ENCODE measurements around the gene ZNF669. TPM values are rescaled to one million over a fixed set of nuclear protein-coding genes. Genes with fewer than 3 reads are reported as not detected.

The ZNF669 gene
- total RNA-seq, 1 donor from 2014 or later, result 10.4 TPM

DNA sequence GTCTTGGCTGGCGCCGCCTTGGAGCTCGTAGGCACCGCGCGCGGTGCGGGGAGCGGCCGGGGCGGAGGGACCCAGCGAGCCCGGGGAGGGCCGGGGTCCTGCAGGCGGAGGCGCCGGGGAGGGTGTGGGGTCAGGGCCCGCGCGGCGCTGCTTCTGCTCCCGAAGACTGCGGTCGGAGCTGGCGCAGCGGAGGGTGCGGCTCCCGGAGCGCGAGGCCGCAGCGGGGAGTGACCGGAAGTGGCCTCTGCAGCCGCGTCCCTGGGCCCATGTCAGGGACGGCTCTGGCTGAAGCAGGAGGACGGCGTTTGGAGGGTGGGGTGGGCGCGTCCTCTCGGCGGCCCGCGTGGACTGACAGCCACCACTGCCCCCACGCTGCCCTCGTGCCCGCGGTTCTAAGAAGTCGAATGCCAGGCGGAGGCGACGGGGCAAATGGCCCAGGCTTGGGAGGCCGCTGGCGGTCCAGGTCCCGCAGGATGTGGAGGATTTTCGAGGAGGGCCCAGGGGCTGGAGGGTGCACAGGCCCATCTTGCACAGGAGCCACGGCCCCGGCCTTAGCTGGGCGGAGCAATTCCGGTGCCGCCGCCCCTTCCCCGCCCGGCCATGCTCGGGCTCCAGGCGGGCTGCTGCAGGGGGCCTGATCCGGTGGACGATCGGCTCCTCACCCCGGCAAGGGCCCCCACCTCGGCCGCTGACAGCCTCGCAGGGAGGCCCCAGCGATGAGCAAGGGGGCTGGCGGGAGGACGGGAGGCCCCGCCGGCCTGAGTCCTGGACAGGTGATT, 7.7 kb upstream of the ZNF669 start:
- intact Hi-C loops (cut with micrococcal nuclease), result no loop called here

GRCh38 chr1:247111259-247111699, 7.1 kb upstream of the ZNF669 start:
- intact Hi-C loops (cut with micrococcal nuclease), result no loop called here

- intact Hi-C loops (cut with micrococcal nuclease), result no loop called here
Observed at GRCh38 chr1:247110627-247111258, 6.6 kb upstream of the ZNF669 start.

- intact Hi-C loops (cut with micrococcal nuclease), result no loop called here
Observed at GRCh38 chr1:247107694-247108093, 3.5 kb upstream of the ZNF669 start.

GRCh38 chr1:247105966-247106365, 1.8 kb upstream of the ZNF669 start:
- intact Hi-C loops (cut with micrococcal nuclease), result loop anchor here (2.0 kb wide), 1 partner anchor 539 kb away; the partner anchor contains the start of genes CNST and TFB2M

GRCh38 chr1:247104965-247105364, 809 bp upstream of the ZNF669 start:
- intact Hi-C loops (cut with micrococcal nuclease), result loop anchor here (1.0 to 5.0 kb wide), 7 partner anchors 27 to 1722 kb away; partner anchors contain the start of genes CNST, SH3BP5L, TFB2M and ZNF670

- intact Hi-C loops (cut with micrococcal nuclease), result loop anchor here (5.0 kb wide), 1 partner anchor 1725 kb away; the partner anchor contains the start of gene SH3BP5L
Observed at GRCh38 chr1:247102381-247102780, 1.8 kb downstream of the ZNF669 start.

DNA sequence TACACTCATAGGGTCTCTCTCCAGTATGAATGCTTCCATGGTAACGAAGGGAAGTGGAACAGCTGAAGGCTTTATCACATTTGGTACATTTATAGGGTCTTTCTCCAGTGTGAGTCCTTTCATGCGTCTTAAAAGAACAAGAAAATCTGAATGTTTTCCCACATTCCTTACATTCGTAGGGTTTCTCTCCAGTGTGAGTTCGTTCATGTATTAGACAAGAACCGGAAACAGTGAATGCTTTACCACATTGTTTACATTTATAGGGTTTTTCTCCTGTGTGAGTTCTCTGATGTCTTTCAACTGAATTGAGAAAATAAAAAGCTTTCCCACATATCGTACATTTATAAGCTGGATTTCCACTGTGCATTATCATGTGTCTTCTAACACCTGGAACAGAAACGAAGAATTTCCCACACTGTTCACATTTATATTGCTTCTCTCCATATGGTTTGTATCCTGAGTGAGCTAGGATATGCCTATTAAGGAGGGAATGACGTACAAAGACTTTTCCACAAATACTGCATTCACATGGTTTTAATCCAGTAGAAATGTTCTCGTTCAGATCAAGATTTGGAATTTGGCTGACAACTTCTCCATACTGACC, 3.4 kb downstream of the ZNF669 start:
- intact Hi-C loops (cut with micrococcal nuclease), result loop anchor here (5.0 kb wide), 1 partner anchor 1727 kb away; the partner anchor contains the start of gene SH3BP5L

GRCh38 chr1:247096958-247097357, 7.2 kb downstream of the ZNF669 start:
- intact Hi-C loops (cut with micrococcal nuclease), result no loop called here

- intact Hi-C loops (cut with micrococcal nuclease), result no loop called here
Observed at GRCh38 chr1:247096544-247096943, 7.6 kb downstream of the ZNF669 start.

DNA sequence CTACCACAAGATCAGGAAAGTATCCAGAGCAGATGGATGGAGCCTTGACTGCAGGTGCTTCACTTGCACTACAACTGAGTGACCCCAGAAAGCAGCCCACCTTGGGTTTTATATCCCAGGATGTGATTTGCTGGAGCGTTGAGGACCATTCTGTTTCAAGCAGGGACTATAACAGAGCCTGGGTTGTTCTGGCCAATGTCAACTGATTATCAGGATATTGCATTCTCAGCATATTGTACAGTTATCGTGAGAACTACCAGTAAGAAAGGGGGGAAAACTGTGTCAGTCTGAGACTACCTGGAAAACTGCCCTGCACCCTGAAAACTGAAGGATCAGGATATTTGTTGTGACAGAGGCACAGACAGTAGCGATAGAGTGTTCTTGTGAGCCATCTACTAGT, 8.0 kb downstream of the ZNF669 start:
- intact Hi-C loops (cut with micrococcal nuclease), result no loop called here

DNA sequence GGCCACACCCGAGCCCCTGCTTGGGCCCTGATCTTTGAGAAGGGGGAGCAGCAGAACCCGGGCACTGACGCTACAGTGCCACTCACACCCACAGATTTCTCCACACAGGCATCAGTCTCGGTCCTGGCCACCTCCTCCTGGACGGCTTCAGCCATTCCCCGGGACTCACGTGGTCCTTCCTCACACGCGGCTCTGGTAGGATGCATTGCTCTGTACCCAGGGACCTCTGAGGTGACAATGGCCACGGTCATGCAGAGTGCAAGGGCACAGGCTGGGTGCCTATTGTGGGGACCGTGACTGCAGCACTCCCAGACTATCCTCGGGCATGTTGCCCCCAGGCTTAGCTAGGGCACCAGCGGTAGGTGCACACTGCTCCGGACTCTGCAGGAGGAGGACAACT, 13.7 kb downstream of the ZNF669 start:
- intact Hi-C loops (cut with micrococcal nuclease), result no loop called here

DNA sequence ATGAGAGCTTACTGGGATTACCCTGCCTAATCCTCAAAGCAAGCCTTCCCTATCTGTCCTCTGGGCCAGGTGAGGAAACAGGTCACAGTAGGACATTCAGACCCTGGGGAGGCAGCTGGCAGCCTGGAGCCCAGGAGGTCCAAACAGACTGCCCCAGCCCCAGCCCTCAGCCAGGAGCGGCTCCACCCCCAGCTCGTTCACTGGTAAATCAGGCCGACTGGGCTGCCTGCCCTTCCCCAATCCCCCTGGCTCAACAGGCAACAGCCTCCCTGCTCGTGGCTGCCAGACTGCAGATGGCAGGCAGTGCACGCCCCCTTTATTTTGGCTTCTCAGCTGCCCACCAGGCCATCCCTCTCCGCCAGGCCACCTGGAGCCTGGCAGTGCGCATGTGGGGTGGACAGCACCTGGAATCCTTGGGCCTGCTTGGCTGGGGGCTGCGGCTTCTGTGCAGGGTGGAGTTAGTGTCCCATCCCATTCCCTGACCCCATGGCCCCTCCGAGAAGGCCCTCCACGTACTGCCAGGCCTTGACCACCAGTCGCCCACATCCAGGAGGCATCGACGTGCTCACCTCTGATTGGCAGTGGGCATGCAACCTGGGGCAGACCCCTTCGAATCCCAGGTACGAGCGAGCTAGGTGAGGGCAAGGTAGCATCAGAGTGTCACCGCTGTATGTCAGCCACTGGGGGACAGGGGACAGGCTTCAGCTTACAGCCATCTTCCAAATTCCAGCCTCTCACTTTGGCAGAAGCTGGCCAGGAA, 14.4 kb downstream of the ZNF669 start:
- intact Hi-C loops (cut with micrococcal nuclease), result no loop called here

- intact Hi-C loops (cut with micrococcal nuclease), result no loop called here
Observed at GRCh38 chr1:247088967-247089366, 15.2 kb downstream of the ZNF669 start.

- intact Hi-C loops (cut with micrococcal nuclease), result no loop called here
Observed at GRCh38 chr1:247087256-247087655, 16.9 kb downstream of the ZNF669 start.

- intact Hi-C loops (cut with micrococcal nuclease), result no loop called here
Observed at GRCh38 chr1:247085310-247085709, 18.8 kb downstream of the ZNF669 start.

GRCh38 chr1:247084771-247085170, 19.4 kb downstream of the ZNF669 start:
- intact Hi-C loops (cut with micrococcal nuclease), result no loop called here

DNA sequence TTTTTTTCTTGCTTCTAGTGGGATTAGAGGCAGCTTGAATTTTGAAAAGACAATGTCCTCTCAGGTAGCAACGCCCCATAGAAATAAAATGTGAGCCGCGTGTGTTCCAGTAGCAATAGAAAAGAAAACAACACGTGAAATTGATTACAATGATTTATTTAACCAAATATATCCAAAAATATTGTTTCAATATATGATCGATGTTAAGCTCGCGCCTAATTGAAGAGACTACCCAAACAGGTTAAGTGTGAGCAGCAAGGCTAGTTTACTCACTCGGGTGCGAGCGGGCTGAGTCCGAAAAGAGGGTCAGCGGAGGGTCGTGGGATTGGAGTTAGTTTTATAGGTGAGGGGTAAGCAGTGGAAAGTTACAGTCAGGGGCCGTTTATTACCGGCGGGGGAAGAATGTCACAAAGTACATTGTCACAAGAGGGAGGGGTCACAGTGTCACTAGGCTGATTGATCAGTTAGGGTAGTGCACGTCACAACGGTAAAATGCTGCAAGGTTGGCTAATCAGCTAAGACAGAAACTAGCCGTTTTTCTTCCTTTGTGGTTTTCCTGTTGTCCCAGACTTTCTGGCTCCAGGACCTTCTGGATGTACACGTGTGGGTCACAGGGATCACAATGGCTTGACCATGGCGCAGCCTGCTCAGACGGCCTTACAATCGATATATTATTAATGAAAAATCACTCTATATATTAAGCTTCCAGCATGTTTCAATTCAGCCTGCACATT, 24.8 kb downstream of the ZNF669 start:
- intact Hi-C loops (cut with micrococcal nuclease), result loop anchor here (2.0 to 10.0 kb wide), 4 partner anchors 251 to 575 kb away; partner anchors contain the start of genes CNST, SMYD3, TFB2M and ZNF496

DNA sequence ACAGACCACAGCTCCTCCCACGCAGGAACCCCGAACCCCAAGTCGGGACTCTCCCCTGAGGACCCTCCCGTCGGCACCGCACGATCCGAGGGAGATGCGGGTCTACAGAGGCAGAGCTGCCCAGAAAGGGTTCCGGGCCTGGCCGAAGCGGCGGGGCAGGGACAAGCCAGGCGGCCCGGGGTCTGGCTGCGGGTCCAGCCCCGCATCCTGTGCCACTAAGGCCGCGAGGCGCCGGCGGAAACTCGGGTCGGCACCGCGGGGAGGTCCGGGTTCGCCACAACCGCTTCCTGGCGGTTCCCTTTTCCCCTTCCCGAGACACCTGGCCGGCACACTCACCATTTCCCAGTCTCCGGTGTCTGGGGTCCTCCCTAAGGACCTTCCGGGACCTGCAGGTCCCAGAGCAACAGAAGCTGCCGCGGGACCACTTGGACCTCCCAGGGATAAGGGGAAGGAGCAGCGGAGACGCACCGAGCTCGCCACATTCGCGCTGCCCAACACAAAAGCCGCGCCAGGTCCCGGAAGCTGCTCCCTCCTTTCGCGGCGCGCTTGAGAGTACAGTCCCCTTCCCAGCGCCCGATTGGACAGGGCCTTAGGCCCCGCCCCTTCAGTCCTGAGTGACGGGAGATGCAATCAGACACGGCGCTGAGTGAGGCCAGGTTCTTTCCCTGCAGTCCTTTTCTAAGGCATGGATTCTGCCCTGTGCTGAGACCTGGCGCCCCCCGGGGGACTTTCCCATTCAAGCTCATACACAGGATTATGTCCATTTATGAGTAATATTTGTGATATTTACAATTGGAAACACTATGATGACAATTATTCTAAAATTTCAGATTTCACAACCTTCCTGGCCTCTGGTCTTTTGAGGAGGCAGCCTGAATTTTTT, 25.7 kb downstream of the ZNF669 start, which contains the start of gene ZNF670:
ZNF670 (minus strand) TSS at position 554 of the 883 bp plus-strand sequence; CDS start at position 339, 215 bp downstream.
- intact Hi-C loops (cut with micrococcal nuclease), result loop anchor here (1.0 to 10.0 kb wide), 9 partner anchors 26 to 574 kb away; partner anchors contain the start of genes CNST, SMYD3, TFB2M and ZNF496
